Measurements from ENCODE around the gene TCFL5.
"Not testable (repeated sequence)": the region's sequence is repeated elsewhere in the genome, so short reads cannot be mapped to it uniquely, and the experiment has no call there.

Gene TCFL5

GRCh38 chr20:62879275-62880146 is 17.9 kb upstream of the TCFL5 start:
- DNase-seq = no peak

- DNase-seq = no peak
These were observed 16.8 kb upstream of the TCFL5 start for GRCh38 chr20:62878244-62879038.

- DNase-seq = no peak
These were observed 15.5 kb upstream of the TCFL5 start for GRCh38 chr20:62876902-62877816.

- DNase-seq = no peak
These were observed 14.9 kb upstream of the TCFL5 start for GRCh38 chr20:62876501-62876901.

- DNase-seq = no peak
These were observed 14.1 kb upstream of the TCFL5 start for GRCh38 chr20:62875419-62876361.

- DNase-seq = no peak
These were observed 13.3 kb upstream of the TCFL5 start for GRCh38 chr20:62874964-62875344.

- not testable (repeated sequence) for DNase-seq
These were observed 12.0 kb upstream of the TCFL5 start for GRCh38 chr20:62873681-62874031.

- DNase-seq = no peak
These were observed 11.7 kb upstream of the TCFL5 start for GRCh38 chr20:62873280-62873679.

- DNase-seq = no peak
These were observed 11.2 kb upstream of the TCFL5 start for GRCh38 chr20:62872862-62873261.

GRCh38 chr20:62872184-62872847 is 10.7 kb upstream of the TCFL5 start:
- no peak for DNase-seq

GRCh38 chr20:62864207-62864606 is 2.6 kb upstream of the TCFL5 start:
- no peak for DNase-seq

- no peak for DNase-seq
These were observed 514 bp downstream of the TCFL5 start for GRCh38 chr20:62860924-62861691.

GRCh38 chr20:62860391-62860923 is 1.2 kb downstream of the TCFL5 start:
- DNase-seq = no peak

GRCh38 chr20:62859721-62860120 is 1.9 kb downstream of the TCFL5 start:
- DNase-seq = no peak

GRCh38 chr20:62858058-62858830 is 3.4 kb downstream of the TCFL5 start:
- DNase-seq = no peak

- no peak for DNase-seq
These were observed 4.5 kb downstream of the TCFL5 start for GRCh38 chr20:62856931-62857619.

GRCh38 chr20:62855120-62855519 is 6.5 kb downstream of the TCFL5 start:
- no peak for DNase-seq

- no peak for DNase-seq
These were observed 7.5 kb downstream of the TCFL5 start for GRCh38 chr20:62854121-62854520.

- not testable (repeated sequence) for DNase-seq
These were observed 8.3 kb downstream of the TCFL5 start for GRCh38 chr20:62853304-62853703.

Measured in bone marrow (tissue), 2 donors.